ENCODE data around the gene NUDC.

The NUDC gene

DNA sequence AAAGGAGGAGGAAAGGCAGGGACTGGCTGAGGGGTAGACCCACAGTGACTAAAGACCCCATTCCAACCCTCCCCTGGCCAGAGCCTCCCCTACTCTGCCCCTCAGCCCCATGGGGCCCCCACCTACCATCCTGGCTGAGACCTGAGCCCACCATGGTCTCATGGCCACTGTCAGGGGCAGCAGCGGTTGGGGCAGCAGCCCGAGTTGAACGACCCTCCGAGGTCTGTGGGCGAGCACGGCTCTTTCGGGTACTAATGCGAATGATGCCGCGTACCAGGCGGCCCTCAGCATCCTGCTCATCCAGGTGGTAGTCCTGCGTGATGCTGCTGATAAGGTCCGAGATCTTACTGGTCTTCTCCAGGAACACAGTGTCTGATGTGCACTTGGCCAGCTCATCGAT lies 29.7 kb downstream of the NUDC start:
- no peak for DNase-seq

DNA sequence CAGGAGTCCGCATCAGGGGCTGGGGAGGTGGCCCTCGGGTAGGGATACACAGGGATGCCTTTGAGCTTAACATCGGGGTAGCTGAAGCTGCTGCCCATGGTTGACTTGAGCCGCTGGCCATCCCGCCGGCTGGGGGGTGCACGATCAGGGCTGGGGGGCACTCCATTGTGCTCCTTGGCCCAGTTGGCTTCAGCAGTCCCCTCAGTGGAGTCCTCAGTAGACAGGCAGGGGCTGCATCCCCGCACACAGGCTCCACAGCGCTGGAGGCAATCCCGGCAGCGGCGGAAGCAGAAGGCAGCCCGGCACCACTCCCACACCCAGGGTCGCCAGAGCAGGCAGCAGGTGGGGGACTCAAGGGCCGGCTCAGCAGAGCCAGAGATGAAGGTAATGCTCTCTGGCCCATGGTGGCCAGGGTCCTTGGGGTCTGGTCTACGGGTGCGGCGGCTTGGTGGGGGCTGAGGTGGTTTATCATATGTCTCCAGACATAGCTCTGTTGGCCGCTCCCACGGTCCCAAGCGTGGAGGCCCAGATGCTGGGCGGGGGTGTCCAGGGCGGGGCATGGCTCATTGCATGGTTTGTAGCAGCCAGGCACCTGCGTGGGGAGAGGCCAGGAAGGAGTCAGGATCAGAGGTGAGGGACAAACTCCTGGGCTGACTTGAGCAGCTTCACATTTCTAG lies 30.4 kb downstream of the NUDC start:
- DNase-seq, result no peak

DNA sequence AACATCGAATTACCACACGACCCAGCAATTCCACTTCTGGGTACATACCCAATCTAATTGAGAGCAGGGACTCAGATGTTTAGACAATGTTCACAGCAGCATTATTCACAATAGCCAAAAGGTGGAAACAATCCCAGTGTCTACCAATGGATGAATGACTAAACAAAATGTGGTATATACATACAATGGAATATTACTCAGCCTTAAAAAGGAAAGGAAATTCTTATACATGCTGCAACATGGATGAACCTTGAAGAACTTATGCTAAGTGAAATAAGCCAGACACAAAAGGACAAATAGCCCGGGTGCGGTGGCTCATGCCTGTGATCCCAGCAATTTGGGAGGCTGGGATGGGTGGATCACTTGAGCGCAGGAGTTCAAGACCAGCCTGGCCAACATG lies 31.8 kb downstream of the NUDC start:
- no peak for DNase-seq

DNA sequence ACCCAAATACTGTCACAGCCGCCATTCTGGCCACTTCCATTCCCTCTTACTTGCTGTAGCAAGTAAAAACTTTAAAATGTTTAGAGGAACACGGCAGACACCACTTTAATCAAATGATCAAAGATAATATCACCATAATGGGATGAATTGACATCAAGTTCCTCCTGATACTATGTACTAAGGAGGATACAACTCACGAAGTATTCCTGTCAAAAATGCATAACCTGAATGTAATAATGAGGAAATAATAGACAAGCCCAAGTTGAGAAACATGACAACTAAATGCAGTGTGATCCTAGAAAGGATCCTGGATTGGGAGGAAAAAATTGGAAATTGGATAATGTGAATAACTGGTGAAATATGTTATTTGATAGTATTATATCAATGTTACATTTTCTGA lies 34.8 kb downstream of the NUDC start:
- no peak for DNase-seq

DNA sequence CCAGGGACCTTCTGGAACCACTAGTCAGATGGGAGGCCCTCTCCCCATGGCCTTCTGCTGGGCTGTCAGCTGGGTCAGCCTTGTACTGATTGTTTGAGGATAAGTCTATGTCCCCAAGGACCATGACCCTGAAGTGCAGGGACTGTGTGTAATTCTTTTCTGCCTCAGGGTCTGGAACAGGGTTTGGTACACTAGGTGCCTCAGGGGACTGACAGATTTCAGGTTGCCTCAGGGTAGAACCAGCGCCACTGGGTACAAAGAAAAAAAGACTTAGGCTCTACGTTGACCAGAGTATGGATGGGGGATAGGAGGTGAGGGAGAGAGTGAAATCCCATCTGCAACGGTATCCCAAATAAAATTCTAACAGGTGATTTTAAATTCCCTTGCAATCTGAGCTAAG lies 35.8 kb downstream of the NUDC start:
- no peak for DNase-seq

DNA sequence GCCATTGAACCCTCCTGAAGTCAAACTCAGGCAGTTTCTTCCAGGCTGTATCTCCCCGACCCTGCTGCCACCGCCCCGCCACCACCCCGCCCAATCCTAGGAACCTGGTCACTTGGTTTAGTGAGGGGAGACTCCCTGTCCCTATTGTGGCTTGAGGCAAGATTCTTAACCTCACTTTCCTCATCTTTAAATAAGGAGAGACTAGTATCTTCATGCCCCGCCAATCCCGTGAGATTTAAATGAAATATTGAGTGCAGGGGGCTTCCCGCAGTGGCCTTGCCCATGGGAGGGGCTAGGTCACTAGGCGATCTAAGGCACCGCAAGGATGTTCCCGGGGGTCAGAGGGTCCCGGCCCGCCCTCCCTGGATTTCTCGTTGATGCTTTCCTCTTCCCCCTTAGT lies 37.7 kb downstream of the NUDC start:
- no peak for DNase-seq

DNA sequence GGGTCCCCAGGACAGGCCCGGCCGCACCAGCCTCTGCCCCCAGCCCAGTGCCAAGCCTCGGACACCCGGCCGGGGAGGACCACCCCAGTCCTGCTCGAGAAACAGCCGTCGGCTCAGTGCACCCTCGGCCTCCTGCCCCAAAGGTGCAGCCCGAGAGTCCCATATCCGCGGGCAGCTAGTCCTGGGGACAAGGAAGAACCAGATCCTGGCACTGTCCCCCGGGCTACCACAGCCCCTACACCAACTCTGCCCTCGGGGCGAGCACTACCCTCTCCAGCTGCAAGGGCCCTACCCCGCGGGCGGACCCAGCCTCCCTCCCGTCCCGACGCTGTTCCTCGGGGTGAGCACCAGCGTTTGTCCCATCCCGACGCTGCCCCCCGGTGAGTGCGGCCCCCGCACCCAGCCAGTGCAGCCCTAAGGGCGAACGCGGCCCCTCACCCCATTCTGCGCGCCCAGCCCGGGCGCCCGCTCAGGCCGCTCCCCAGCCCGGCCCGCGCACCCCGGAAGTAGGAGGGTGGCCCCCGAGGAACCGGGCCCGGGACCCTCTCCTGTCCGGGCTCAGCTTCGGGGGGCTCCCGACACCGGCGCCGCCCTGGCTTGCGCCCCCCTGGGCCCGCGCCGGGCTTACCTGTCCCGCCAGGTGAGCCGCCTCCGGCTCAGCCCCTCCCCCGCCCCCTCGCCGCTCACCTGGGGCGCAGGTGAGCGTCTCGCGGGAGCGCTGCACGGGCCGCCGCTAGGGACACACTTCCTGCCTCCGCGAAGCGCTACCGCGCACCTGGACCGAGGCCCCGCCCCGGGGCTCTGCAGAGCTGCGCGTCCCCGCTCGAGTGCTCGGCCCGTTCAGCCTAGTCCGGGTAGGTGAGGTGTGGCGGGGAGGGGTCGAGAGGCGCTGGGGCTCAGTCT lies 38.4 kb downstream of the NUDC start, which contains the start of gene KDF1:
KDF1 (minus strand) TSS at position 747 of the 903 bp plus-strand sequence. CDS start 8,088 bp downstream, outside the sequence.
- no peak for DNase-seq

DNA sequence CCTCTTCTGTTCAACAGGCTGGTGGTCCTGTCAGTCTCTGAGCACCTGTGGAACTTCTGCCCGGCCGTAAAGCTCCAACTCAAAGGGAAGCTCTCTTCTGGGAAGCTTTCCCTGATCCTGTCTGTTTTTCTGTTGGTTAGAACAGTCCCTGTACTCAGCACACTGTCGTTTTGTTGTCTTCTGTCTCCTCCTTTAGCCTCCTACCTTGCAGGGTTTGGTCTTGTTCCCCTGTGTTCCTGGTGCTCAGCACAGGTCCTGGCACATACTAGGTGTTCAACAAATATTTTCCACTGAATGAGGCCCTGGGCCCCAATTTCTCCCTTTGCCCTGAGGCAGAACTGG lies 39.1 kb downstream of the NUDC start:
- no peak for DNase-seq

DNA sequence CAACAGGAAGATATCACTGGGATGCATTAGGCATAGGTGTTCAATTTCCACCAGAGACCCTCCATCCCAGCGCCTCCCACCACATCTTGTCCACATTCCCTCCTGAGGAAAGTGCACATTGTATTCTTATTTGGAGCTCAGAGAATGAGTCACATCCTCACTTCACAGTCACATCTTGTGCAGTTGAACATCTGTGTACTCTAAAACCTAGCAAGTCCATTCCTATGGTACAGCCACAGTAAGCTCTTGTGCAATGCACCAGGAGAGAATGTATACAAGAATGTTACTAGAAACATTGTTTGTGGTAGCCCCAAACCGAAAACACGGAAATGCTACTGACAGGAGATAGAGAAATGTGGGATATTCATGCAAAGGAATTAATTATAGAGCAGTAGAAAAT lies 40.3 kb downstream of the NUDC start:
- DNase-seq, result peak in 3 of 58 donors; percentile 3 to 12 (median 10)

DNA sequence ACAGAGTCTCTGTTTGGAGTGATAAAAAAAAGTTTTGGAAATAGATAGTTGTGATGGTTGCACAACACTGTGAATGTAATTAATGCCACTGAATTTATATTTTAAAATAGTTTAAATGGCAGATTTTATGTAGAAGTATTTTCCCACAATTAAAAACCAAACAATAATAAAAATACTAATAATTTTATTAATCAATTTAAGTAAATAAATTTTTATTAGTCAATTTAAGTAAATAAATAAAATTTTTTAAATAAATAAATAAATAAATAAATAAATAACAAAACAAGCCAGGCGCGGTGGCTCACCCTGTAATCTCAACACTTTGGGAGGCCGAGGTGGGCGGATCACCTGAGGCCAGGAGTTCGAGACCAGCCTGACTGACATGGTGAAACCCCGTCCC lies 43.7 kb downstream of the NUDC start:
- DNase-seq, result no peak

DNA sequence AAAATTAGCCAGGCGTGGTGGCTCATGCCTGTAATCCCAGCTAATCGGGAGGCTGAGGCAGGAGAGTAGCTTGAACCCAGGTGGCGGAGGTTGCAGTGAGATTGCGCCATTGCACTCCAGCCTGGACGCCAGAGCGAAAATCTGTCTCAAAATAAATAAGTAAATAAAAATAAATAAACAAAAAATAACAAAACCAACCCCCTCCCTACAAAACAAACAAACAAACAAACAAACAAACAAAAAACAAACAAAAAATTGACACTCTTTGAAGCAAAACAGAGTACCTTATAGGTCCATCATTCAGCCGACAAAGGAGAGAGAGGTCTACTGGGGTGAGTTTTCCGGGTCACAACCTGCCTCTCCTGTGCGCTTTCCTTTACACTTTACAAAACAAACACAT lies 44.1 kb downstream of the NUDC start:
- DNase-seq, result no peak

DNA sequence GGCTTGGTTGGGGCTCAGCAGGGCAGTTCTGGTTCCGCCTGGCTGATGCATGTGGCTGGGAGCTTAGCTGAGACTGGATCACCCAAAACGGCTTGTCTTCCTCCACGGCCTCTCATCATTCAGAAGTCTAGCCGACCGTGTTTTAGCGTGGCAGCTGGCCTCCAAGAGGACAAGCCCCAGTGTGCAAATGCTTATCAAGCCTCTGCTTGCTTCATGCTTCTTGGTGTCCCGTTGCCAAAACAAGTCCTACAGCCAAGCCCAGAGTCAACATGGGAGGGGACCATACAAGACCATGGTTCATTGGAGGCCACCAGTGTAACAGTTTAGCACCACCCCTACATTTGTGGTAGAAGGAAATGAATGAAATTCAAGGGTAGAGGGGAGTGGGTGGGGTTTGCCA lies 49.3 kb downstream of the NUDC start:
- no peak for DNase-seq

DNA sequence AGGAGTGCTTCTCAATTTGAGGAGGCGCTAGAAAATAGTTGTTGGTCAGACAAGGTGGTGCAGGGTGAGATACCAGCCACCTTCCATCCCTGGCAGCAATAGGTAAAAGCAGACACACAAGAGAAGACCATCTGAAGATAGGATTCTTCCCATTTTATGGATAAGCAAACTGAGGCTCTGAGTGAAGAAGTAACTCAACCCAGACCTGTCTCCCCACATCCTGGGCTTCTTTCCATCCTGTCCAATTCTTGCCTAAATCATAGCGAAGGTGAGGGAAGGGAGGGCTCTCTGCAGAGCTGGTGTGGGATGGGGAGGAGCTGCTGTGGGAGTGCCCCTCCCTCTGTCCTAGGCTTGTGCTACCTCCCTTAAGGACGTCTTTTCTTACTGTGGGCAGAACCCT lies 50.0 kb downstream of the NUDC start:
- DNase-seq, result no peak

DNA sequence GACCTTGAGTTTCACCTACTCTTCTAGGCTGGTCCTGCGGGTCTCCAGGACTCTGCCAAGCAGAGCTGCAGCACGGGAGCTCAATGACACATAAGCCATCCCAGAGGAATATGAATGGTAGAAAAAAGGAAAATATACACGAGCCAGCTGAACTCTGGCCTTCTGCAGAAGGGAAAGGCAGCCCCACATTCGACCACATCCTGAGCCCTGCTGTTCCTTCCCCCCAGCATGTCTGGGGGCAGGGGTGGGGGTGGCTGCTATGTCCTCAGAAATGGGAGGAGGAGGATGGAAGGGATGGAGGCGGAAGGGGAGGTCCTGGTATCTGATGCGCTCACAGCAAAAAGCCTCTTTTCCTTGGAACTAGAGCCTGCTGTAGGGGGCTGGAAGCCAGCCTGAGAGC lies 50.8 kb downstream of the NUDC start:
- no peak for DNase-seq

DNA sequence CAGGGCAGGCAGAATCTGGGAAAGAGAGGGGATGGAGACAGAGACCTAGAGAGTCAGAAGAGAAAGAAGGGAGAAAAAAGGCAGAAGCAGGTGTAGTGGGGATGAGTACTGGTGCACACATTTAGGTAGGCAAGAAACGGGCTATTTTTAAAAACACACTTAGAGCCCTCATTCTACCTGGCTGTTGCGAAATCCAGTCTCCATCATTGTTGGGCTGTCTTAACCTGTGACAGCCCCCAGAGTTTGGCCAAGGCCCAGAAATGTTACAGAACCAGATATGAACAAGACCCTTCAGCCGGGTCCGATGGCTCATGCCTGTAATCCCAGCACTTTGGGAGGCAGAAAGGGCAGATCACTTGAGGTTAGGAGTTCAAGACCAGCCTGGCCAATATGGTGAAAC lies 51.3 kb downstream of the NUDC start:
- no peak for DNase-seq

DNA sequence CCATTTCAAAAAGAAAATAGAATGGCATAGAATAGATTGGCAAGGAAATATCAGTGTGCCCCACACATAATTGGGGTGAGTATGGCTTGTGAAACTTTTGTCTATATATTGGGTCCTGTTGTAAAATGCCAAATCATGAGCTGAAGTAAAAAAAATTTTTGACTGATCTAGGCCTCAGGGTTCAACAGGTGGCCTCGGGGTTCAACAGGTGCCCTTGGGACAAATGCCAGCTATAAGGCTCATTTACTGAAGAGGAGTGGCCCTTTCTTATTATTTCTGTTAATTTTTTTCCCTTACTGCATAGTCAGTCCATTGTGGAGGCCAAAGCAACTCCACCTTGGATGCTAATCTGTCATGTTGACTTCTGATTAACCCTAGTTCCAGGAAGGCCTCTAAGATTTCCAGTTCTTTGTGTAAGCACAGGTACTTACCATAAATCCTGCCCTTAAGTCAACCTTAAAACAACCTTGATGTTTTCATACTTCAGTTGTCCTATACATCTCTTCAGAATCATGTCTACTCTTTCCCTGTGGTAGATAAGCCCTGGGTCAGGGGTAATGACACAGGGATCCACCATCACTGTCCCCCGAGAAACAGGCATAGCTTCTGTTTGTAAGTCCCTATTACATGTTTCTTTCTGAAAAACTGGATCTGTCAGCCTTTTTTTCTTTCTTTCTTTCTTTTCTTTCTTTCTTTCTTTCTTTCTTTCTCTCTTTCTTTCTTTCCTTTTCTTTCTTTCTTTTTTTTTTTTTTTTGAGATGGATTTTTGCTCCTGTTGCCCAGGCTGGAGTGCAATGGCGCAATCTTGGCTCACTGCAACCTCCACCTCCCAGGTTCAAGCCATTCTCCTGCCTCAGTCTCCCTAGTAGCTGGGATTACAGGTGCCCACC lies 55.3 kb downstream of the NUDC start:
- DNase-seq, result no peak

DNA sequence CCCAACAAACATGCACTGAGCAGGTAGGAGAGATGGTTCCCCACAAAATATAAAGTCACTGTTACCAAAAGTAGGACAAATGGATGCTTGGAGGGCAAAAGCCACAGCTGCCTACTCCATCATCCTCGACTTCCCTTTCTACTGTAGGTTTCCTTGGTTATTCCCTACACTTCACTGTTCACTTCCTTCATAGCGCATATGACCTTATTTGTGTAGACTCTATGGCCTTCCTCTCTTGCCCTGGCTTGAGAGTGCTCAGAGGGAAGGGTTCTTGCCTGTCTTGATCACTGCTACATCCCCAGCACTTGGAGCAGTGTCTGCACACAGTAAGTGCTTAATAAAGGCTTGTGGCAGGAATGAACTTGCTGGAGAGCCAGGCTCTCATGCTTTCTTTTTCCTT lies 57.4 kb downstream of the NUDC start:
- no peak for DNase-seq

DNA sequence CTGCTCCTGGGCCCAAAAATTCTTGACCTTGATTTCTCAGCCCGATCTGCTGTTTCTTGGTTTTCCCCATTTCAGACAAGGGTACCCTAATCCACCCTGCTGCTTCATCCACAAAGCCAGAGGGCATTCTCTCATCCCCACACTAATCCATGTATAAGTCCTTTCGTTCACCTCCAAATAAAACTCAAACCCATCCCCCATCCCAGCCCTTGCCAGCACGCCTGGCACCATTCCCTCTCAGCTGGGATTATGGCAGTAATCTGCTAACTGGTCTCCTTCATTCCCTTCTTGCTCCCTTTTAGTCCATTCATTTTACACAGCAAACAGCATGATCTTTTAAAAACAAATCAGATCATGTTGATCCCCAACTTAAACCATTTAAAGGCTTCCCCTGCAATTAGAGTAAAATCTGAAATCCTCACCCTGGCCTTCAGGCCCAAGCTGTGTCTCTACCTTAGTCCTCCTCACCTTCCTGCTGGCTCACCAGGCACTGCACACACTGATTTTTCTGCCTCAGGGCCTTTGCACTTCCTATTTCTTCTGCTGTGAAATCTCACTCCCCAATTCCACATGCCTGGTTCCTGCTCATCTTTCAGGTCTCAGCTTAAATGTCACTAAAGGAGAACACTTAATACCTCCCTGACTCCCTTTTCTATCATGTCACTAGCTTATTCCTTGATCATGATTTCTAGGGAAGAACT lies 59.8 kb downstream of the NUDC start:
- no peak for DNase-seq

DNA sequence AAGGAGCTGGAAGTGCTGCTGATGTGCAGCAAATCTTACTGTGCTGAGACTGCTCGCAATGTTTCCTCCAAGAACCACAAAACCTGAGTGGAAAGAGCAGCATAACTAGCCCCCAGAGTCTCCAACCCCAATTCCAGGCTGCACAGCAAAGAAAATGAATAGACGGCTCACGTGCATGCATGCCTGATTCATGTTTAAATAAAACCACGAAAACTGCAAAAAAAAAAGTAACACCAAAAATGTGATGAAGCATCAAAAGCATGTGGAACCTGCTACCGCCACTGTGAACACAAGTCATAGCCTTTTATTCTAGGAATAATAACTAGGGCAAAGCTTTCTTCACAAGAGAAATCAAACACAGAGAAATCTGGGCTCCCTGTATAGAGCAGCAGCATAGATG lies 62.3 kb downstream of the NUDC start:
- no peak for DNase-seq

DNA sequence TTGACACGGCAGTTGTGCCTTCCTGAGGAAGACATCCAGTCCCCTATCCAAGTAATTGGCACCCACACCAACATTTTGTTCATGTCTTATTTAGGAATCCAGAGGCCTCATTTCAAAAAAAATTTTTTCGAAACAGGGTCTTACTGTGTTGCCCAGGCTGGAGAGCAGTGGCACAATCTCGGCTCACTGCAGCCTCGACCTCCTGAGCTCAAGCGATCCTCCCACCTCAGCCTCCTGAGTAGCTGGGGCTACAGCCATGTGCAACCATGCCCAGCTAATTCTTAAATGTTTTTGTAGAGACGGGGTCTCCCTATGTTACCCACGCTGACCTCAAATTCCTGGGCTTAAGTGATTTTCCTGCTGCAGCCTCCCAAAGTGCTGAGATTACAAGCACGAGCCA lies 62.7 kb downstream of the NUDC start:
- no peak for DNase-seq

DNA sequence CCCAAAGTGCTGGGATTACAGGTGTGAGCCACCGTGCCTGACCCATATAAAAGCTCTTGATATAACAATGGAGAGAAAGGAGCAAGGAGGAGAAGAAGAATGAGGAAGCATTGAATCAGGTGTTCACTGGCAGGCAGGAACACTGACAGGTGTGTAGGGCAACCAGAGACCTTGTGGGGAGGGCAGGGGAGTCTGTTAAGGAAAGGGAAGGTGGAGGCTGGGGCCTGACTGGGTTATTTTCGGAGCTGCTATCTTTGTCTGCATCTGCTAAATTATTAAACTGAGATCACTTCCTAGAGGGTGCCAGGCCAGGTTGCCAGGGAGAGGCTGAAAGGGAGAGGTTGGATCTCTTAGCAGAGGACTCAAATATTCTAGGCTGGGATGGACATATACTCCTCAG lies 65.1 kb downstream of the NUDC start:
- DNase-seq, result peak in 1 of 58 donors; percentile 15

Measured in anterior cingulate cortex (tissue), 58 donors.